ENCODE results near the gene AMFR. TPM values are rescaled to one million over a fixed set of nuclear protein-coding genes. Genes with fewer than 3 reads are reported as not detected.
"Not testable (repeated sequence)": the region's sequence is repeated elsewhere in the genome, so short reads cannot be mapped to it uniquely, and the experiment has no call there.

AMFR gene
- total RNA-seq, 3 donors from 2014 or later (not counting 1 experiment from before 2014, with no cell fraction given): 58.4 to 87.1 (median 71.7) TPM

DNA sequence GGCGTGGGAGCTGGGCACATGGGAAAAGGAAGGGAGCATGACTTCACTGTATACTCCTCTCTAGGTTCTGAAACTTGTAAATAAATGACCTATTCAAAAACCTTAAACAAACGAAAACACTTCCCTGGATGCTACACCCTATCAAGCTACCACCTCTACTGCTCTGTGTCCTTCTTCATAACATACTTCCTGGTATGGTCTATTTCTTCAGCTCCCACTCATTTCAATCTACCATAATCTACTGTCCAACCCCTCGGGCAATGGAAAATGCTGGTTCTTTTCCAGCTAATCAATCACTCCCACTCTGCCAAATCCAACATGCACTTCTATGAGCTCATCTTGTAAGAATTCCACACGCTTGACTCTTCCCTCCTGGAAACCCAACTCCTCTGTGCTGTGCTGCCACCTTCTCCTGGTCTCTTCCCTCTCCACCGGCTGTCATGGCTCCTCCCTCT lies 42.4 kb downstream of the AMFR start:
- H3K9me3 Mint-ChIP-seq: peaks cover 0 to 3% of the 10 kb centered on the region in 2 donors
- no peaks in the 10 kb centered on the region for H3K27me3 ChIP-seq (ENCODE audit: control insufficient read depth, insufficient read depth, low read length)
- peaks cover 42% of the 10 kb centered on the region for H3K36me3 ChIP-seq (ENCODE audit: control insufficient read depth, insufficient read depth, low read length)
- no peak for DNase-seq
- intact Hi-C loops (cut with micrococcal nuclease): no loop called here
- H3K36me3 Mint-ChIP-seq: peaks cover 39% of the 10 kb centered on the region
- H3K27ac Mint-ChIP-seq: no peak overlapping the region
- H3K4me3 Mint-ChIP-seq: no peak overlapping the region
- H3K4me3 ChIP-seq (ENCODE audit: low read length): no peak overlapping the region
- 96% methylated on average over 5 of the region's 5 CpGs for WGBS (ENCODE audit: insufficient coverage)
- H3K4me1 Mint-ChIP-seq: peaks cover 5 to 6% of the 10 kb centered on the region in 2 donors
- H3K9me3 ChIP-seq (ENCODE audit: control insufficient read depth, insufficient read depth, low read length): peaks cover 16% of the 10 kb centered on the region
- TF ChIP-seq, protein P1, sequence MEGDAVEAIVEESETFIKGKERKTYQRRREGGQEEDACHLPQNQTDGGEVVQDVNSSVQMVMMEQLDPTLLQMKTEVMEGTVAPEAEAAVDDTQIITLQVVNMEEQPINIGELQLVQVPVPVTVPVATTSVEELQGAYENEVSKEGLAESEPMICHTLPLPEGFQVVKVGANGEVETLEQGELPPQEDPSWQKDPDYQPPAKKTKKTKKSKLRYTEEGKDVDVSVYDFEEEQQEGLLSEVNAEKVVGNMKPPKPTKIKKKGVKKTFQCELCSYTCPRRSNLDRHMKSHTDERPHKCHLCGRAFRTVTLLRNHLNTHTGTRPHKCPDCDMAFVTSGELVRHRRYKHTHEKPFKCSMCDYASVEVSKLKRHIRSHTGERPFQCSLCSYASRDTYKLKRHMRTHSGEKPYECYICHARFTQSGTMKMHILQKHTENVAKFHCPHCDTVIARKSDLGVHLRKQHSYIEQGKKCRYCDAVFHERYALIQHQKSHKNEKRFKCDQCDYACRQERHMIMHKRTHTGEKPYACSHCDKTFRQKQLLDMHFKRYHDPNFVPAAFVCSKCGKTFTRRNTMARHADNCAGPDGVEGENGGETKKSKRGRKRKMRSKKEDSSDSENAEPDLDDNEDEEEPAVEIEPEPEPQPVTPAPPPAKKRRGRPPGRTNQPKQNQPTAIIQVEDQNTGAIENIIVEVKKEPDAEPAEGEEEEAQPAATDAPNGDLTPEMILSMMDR (IDR thresholded peaks at IDR 0.05): no peak
- ATAC-seq: no peak
- H3K4me1 ChIP-seq (ENCODE audit: control insufficient read depth, insufficient read depth, low read length): no peaks in the 10 kb centered on the region
- no peak overlapping the region for H3K27ac ChIP-seq (ENCODE audit: low read length)
- no peaks in the 10 kb centered on the region for H3K27me3 Mint-ChIP-seq (ENCODE audit: low read depth in 2 of 2)

DNA sequence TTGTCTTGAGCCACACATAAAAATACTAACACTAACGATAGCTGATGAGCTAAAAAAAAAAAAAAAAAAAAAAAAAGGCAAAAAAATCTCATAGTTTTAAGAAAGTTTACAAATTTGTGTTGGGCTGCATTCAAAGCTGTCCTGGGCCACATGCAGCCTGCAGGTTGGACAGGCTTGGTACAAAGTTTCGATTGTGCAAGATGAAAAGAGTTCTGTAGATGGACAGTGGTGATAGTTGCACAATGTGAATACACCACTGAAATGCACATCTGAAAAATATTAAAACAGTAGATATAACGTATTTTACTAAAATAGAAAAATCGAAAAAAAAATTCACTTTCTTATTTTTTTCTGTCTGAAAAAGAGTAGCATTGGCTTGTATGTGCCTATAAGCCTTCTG lies 42.9 kb downstream of the AMFR start:
- DNase-seq (no peak), ATAC-seq (no peak)
- intact Hi-C loops (cut with micrococcal nuclease): no loop called here
- Mint-ChIP-seq H3K4me3 (no peak overlapping the region), H3K36me3 (peaks cover 39% of the 10 kb centered on the region), H3K27me3 (ENCODE audit: low read depth in 2 of 2) (no peaks in the 10 kb centered on the region), H3K27ac (no peak overlapping the region), H3K4me1 (peaks cover 5 to 6% of the 10 kb centered on the region in 2 donors), H3K9me3 (peaks cover 0 to 3% of the 10 kb centered on the region in 2 donors)
- Histone ChIP-seq H3K4me1 (ENCODE audit: control insufficient read depth, insufficient read depth, low read length) (no peaks in the 10 kb centered on the region), H3K4me3 (ENCODE audit: low read length) (no peak overlapping the region), H3K27me3 (ENCODE audit: control insufficient read depth, insufficient read depth, low read length) (no peaks in the 10 kb centered on the region), H3K36me3 (ENCODE audit: control insufficient read depth, insufficient read depth, low read length) (peaks cover 37% of the 10 kb centered on the region), H3K27ac (ENCODE audit: low read length) (no peak overlapping the region), H3K9me3 (ENCODE audit: control insufficient read depth, insufficient read depth, low read length) (peaks cover 16% of the 10 kb centered on the region)
- TF ChIP-seq, protein P1 (IDR thresholded peaks at IDR 0.05): no peak
- 93% methylated on average over 1 of the region's 4 CpGs for WGBS (ENCODE audit: insufficient coverage)

DNA sequence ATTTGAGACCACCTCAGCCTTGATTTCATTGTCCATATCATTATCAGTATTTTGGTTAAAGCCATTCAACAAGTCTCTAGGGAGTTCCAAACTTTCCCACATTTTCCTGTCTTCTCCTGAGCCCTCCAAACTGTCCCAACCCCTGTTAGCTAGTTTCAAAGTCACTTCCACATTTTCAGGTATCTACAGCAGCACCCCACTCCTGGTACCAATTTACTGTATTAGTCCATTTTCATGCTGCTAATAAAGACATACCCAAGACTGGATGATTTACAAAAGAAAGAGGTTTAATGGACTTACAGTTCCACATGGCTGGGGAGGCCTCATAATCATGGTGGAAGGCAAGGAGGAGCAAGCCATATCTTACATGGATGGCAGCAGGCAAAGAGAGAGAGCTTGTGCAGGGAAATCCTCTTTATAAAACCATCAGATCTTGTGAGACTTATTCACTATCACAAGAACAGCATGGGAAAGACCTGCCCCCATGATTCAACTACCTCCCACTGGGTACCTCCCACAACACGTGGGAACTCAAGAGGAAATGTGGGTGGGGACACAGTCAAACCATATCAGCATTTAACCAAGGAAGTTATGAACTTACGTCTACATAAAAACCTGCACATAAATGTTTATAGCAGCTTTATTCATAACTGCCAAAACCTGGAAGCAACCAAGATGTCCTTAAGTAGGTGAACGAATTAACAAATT lies 44.4 kb downstream of the AMFR start:
- ATAC-seq; H3K4me3 Mint-ChIP-seq; H3K4me1 Mint-ChIP-seq; intact Hi-C loops (cut with micrococcal nuclease); H3K27me3 ChIP-seq (ENCODE audit: control insufficient read depth, insufficient read depth, low read length); H3K27ac ChIP-seq (ENCODE audit: low read length); H3K4me1 ChIP-seq (ENCODE audit: control insufficient read depth, insufficient read depth, low read length); DNase-seq; H3K9me3 Mint-ChIP-seq; H3K27ac Mint-ChIP-seq; H3K4me3 ChIP-seq (ENCODE audit: low read length); H3K27me3 Mint-ChIP-seq (ENCODE audit: low read depth in 2 of 2): not testable (repeated sequence)
- peaks cover 32% of the 10 kb centered on the region for H3K36me3 ChIP-seq (ENCODE audit: control insufficient read depth, insufficient read depth, low read length)
- WGBS (ENCODE audit: insufficient coverage): 59% methylated on average over 2 of the region's 3 CpGs
- H3K9me3 ChIP-seq (ENCODE audit: control insufficient read depth, insufficient read depth, low read length): peaks cover 16% of the 10 kb centered on the region
- H3K36me3 Mint-ChIP-seq: peaks cover 38% of the 10 kb centered on the region

DNA sequence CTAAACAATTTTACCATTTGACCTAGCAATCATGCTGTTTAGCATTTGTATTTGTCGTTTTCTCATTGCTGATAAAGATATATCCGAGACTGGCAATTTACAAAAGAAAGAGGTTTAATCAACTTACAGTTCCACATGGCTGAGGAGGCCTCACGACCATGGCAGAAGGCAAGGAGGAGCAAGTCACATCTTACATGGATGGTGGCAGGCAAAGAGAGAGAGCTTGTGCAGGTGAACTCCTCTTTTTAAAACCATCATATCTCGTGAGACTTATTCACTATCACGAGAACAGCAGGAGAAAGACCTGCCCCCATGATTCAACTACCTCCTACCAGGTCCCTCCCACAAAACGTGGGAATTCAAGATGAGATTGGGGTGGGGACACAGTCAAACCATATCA lies 46.3 kb downstream of the AMFR start:
- 98% methylated on average over 6 of the region's 6 CpGs for WGBS (ENCODE audit: insufficient coverage)
- H3K27me3 Mint-ChIP-seq (ENCODE audit: low read depth in 2 of 2); H3K4me1 Mint-ChIP-seq; H3K4me1 ChIP-seq (ENCODE audit: control insufficient read depth, insufficient read depth, low read length); ATAC-seq; intact Hi-C loops (cut with micrococcal nuclease); H3K9me3 Mint-ChIP-seq; H3K27ac ChIP-seq (ENCODE audit: low read length); H3K27ac Mint-ChIP-seq; DNase-seq; H3K4me3 Mint-ChIP-seq; H3K4me3 ChIP-seq (ENCODE audit: low read length); H3K27me3 ChIP-seq (ENCODE audit: control insufficient read depth, insufficient read depth, low read length): not testable (repeated sequence)
- H3K9me3 ChIP-seq (ENCODE audit: control insufficient read depth, insufficient read depth, low read length): peaks cover 16% of the 10 kb centered on the region
- peaks cover 21% of the 10 kb centered on the region for H3K36me3 ChIP-seq (ENCODE audit: control insufficient read depth, insufficient read depth, low read length)
- H3K36me3 Mint-ChIP-seq: peaks cover 32% of the 10 kb centered on the region

DNA sequence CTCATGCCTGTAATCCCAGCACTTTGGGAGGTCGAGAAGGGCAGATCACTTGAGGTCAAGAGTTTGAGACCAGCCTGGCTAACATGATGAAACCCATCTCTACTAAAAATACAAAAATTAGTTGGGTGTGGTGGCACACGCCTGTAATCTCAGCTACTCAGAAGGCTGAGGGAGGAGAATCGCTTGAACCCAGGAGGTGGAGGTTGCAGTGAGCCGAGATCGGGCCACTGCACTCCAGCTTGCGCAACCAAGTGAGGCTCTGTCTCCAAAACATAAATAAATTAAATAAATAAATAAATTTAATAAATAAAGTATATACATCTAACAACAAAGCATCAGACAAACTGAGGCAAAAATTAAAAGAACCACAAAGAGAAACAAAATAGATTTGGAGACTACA lies 49.6 kb downstream of the AMFR start:
- H3K27ac Mint-ChIP-seq; H3K4me1 ChIP-seq (ENCODE audit: control insufficient read depth, insufficient read depth, low read length); H3K4me3 ChIP-seq (ENCODE audit: low read length); DNase-seq; H3K36me3 ChIP-seq (ENCODE audit: control insufficient read depth, insufficient read depth, low read length); H3K27me3 Mint-ChIP-seq (ENCODE audit: low read depth in 2 of 2); H3K9me3 Mint-ChIP-seq; intact Hi-C loops (cut with micrococcal nuclease); H3K27me3 ChIP-seq (ENCODE audit: control insufficient read depth, insufficient read depth, low read length); H3K36me3 Mint-ChIP-seq; ATAC-seq; H3K27ac ChIP-seq (ENCODE audit: low read length); H3K4me3 Mint-ChIP-seq: not testable (repeated sequence)
- peaks cover 12% of the 10 kb centered on the region in 2 donors for H3K4me1 Mint-ChIP-seq
- 100% methylated on average over 3 of the region's 6 CpGs for WGBS (ENCODE audit: insufficient coverage)
- H3K9me3 ChIP-seq (ENCODE audit: control insufficient read depth, insufficient read depth, low read length): peaks cover 13% of the 10 kb centered on the region
